H1 (cell line): ENCODE data around the gene HEATR5A. TPM values are rescaled to one million over a fixed set of nuclear protein-coding genes. Genes with fewer than 3 reads are reported as not detected.

Experiments
- CTCF ChIA-PET: fragments of 300-600 bp; sonication (Branson Sonifier 250); formaldehyde crosslinking; loops from one replicate; lab custom pipeline; 2021; ENCODE audit not compliant: partially characterized antibody; lab: Charles Lee
- POLR2A ChIA-PET: fragments of 300-600 bp; sonication (Branson Sonifier 250); formaldehyde crosslinking; loops from one replicate; lab custom pipeline; 2021; ENCODE audit warnings: inconsistent platforms; ENCODE audit not compliant: partially characterized antibody; lab: Charles Lee
- DNase-seq, 2 experiments: peaks; one replicate each; pipeline versions ENCODE4 v3.0.0 to v3.0.0-alpha.2; 2010 to 2022; ENCODE audit warnings: low spot score in 2 of 2, low read depth in 1 of 2, mixed read lengths in 1 of 2
- FAIRE-seq: peaks from 2 replicates; lab custom pipeline; 2011; peaks lifted over from hg19 to GRCh38; lab: Jason Lieb, UNC
- H2AFZ ChIP-seq: 2 replicates; pipeline ENCODE4 v1.8.1; 2012; ENCODE audit warnings: low read length, inconsistent platforms
- H2AK5ac ChIP-seq: 2 replicates; pipeline ENCODE4 v1.6.1; 2013; ENCODE audit warnings: low read depth, low read length
- H2BK120ac ChIP-seq: replicated peaks from 2 replicates; pipeline ENCODE3; 2013; ENCODE audit warnings: low read depth, low read length, inconsistent platforms
- H2BK12ac ChIP-seq: 2 replicates; pipeline ENCODE4 v1.6.1; 2013; ENCODE audit warnings: low read depth, low read length
- H2BK15ac ChIP-seq: 2 replicates; pipeline ENCODE4 v1.6.1; 2013; ENCODE audit warnings: low read length
- H2BK20ac ChIP-seq: 2 replicates; pipeline ENCODE4 v1.6.1; 2013; ENCODE audit warnings: low read length
- H2BK5ac ChIP-seq: 2 replicates; pipeline ENCODE4 v1.6.1; 2013; ENCODE audit warnings: low read depth, low read length
- H3K14ac ChIP-seq: 2 replicates; pipeline ENCODE4 v1.6.1; 2013; ENCODE audit warnings: inconsistent platforms; ENCODE audit not compliant: insufficient read length
- H3K18ac ChIP-seq: 2 replicates; pipeline ENCODE4 v1.6.1; 2013; ENCODE audit warnings: low read length; ENCODE audit errors: extremely low read depth
- H3K23ac ChIP-seq: 2 replicates; pipeline ENCODE4 v1.6.1; 2013; ENCODE audit warnings: inconsistent platforms; ENCODE audit not compliant: insufficient read length
- H3K23me2 ChIP-seq: 2 replicates; pipeline ENCODE4 v1.6.1; 2013; ENCODE audit warnings: low read depth, low read length
- H3K27ac ChIP-seq: 2 replicates; pipeline ENCODE4 v1.6.1; 2011; ENCODE audit warnings: low read depth, low read length, inconsistent platforms
- H3K27me3 ChIP-seq, 4 experiments: replicated peaks in 1 of 4; 1 replicate in 1 of 4; 2 replicates in 3 of 4; pipeline versions ENCODE4 v1.6.1 to v1.8.1; 2011 to 2013; ENCODE audit warnings: low read length in 3 of 4, mild to moderate bottlenecking in 3 of 4, inconsistent platforms in 2 of 4, mixed read lengths in 2 of 4, moderate library complexity in 1 of 4; ENCODE audit not compliant: control insufficient read depth in 3 of 4, insufficient read depth in 3 of 4; ENCODE audit errors: extremely low read depth in 1 of 4
- H3K36me3 ChIP-seq, 4 experiments: 2 replicates each; pipeline versions ENCODE4 v1.6.1 to v1.8.1; 2011 to 2013; ENCODE audit warnings: mild to moderate bottlenecking in 4 of 4, low read length in 3 of 4, moderate library complexity in 2 of 4, control low read depth in 1 of 4, inconsistent platforms in 1 of 4; ENCODE audit not compliant: insufficient read depth in 4 of 4, control insufficient read depth in 2 of 4
- H3K4ac ChIP-seq: replicated peaks from 2 replicates; pipeline ENCODE3; 2013; ENCODE audit warnings: low read length, low read depth, mixed read lengths, inconsistent platforms; ENCODE audit not compliant: insufficient read length
- H3K4me1 ChIP-seq, 4 experiments: replicated peaks in 1 of 4; 1 replicate in 1 of 4; 2 replicates in 3 of 4; pipeline versions ENCODE4 v1.6.1 to v1.8.1; 2011 to 2013; ENCODE audit warnings: low read length in 3 of 4, inconsistent platforms in 2 of 4, mixed read lengths in 1 of 4; ENCODE audit not compliant: insufficient read depth in 4 of 4, control insufficient read depth in 3 of 4
- H3K4me2 ChIP-seq, 2 experiments: 2 replicates each; pipeline versions ENCODE4 v1.6.1 to v1.8.1; 2011 to 2013; ENCODE audit warnings: low read depth in 2 of 2, low read length in 2 of 2, control low read depth in 1 of 2, inconsistent platforms in 1 of 2, mild to moderate bottlenecking in 1 of 2; ENCODE audit not compliant: insufficient read depth in 1 of 2
- H3K4me3 ChIP-seq, 4 experiments: fragments of 200-600, 300-600 bp in 1 of 4; sonication (generic), shearing (Covaris generic), sonication (Bioruptor Twin) in 1 of 4; 2 replicates each; pipeline versions ENCODE4 v1.5.1 to v1.8.1; 2011 to 2016; ENCODE audit warnings: low read length in 4 of 4, low read depth in 3 of 4, control low read depth in 2 of 4, inconsistent platforms in 2 of 4, mild to moderate bottlenecking in 2 of 4, mixed read lengths in 1 of 4, moderate library complexity in 1 of 4; ENCODE audit not compliant: insufficient read depth in 2 of 4; ENCODE audit errors: extremely low read depth in 1 of 4
- H3K56ac ChIP-seq: replicated peaks from 2 replicates; pipeline ENCODE3; 2013; ENCODE audit warnings: low read depth, mild to moderate bottlenecking, mixed read lengths, low read length, inconsistent platforms; ENCODE audit not compliant: insufficient read length
- H3K79me1 ChIP-seq: 2 replicates; pipeline ENCODE4 v1.6.1; 2013; ENCODE audit warnings: low read depth, low read length, control low read depth
- H3K79me2 ChIP-seq, 2 experiments: 2 replicates each; pipeline versions ENCODE4 v1.6.1 to v1.8.1; 2012 to 2013; ENCODE audit warnings: low read length in 2 of 2, mild to moderate bottlenecking in 2 of 2, inconsistent platforms in 1 of 2; ENCODE audit not compliant: insufficient read depth in 2 of 2, control insufficient read depth in 1 of 2
- H3K9ac ChIP-seq, 4 experiments: replicated peaks in 1 of 4; 1 replicate in 1 of 4; 2 replicates in 3 of 4; pipeline versions ENCODE4 v1.6.1 to v1.8.1; 2011 to 2013; ENCODE audit warnings: low read depth in 3 of 4, low read length in 3 of 4, control low read depth in 2 of 4, mild to moderate bottlenecking in 2 of 4, moderate library complexity in 2 of 4, inconsistent platforms in 1 of 4; ENCODE audit errors: extremely low read depth in 1 of 4
- H3K9me3 ChIP-seq, 2 experiments: 2 replicates each; pipeline versions ENCODE4 v1.6.1 to v1.8.1; 2012 to 2013; ENCODE audit warnings: mild to moderate bottlenecking in 2 of 2, moderate library complexity in 2 of 2, control low read depth in 1 of 2, inconsistent platforms in 1 of 2, low read depth in 1 of 2, low read length in 1 of 2, mixed read lengths in 1 of 2; ENCODE audit not compliant: insufficient read depth in 2 of 2
- H4K20me1 ChIP-seq, 2 experiments: replicated peaks in 1 of 2; 2 replicates each; pipeline versions ENCODE3 to v1.8.1; 2011 to 2013; ENCODE audit warnings: inconsistent platforms in 2 of 2, low read length in 2 of 2, mild to moderate bottlenecking in 1 of 2; ENCODE audit not compliant: insufficient read depth in 2 of 2, control insufficient read depth in 1 of 2
- H4K5ac ChIP-seq: 2 replicates; pipeline ENCODE4 v1.6.1; 2013; ENCODE audit warnings: low read length, low read depth, mixed read lengths, inconsistent platforms; ENCODE audit not compliant: insufficient read length
- H4K8ac ChIP-seq: 2 replicates; pipeline ENCODE4 v1.8.0; 2013; ENCODE audit warnings: mild to moderate bottlenecking, moderate library complexity, low read length, inconsistent platforms; ENCODE audit not compliant: insufficient read depth; ENCODE audit errors: extremely low read depth
- H4K91ac ChIP-seq: replicated peaks from 2 replicates; pipeline ENCODE3; 2013; ENCODE audit warnings: low read length, mixed read lengths, inconsistent platforms; ENCODE audit not compliant: insufficient read length
- CHD1 ChIP-seq: IDR thresholded peaks from 2 replicates; pipeline ENCODE4 v1.6.1; 2012; ENCODE audit warnings: low read depth, low read length, improper control_type of control experiment
- EP300 ChIP-seq, 2 experiments: IDR thresholded peaks; 1 replicate in 1 of 2; 2 replicates in 1 of 2; pipeline ENCODE4 v1.6.1; 2011 to 2012; ENCODE audit warnings: low read depth in 2 of 2, low read length in 2 of 2, mild to moderate bottlenecking in 2 of 2, borderline replicate concordance in 1 of 2, inconsistent platforms in 1 of 2, moderate library complexity in 1 of 2
- EZH2 ChIP-seq: fragments of 200-600 bp; sonication (generic); IDR thresholded peaks from 2 replicates; pipeline ENCODE4 v1.7.1; 2012; ENCODE audit warnings: low read depth, mild to moderate bottlenecking, moderate library complexity, low read length, inconsistent platforms; ENCODE audit not compliant: severe bottlenecking
- NRF1 ChIP-seq: IDR thresholded peaks from 2 replicates; pipeline ENCODE4 v1.6.1; 2011; ENCODE audit warnings: mild to moderate bottlenecking, low read depth, low read length, improper control_type of control experiment
- SAP30 ChIP-seq: fragments of 300-600 bp; sonication (generic); IDR thresholded peaks from 2 replicates; pipeline ENCODE4 v1.7.1; 2012; ENCODE audit warnings: low read length, moderate library complexity, mild to moderate bottlenecking, inconsistent platforms; ENCODE audit not compliant: insufficient read depth, insufficient replicate concordance
- TEAD4 ChIP-seq: IDR thresholded peaks from 2 replicates; pipeline ENCODE4 v1.6.1; 2012; ENCODE audit warnings: low read depth, low read length, inconsistent platforms, mixed read lengths
- polyA plus RNA-seq, 7 experiments: library from polyadenylated mRNA; depleted of rRNA in 3 of 7; stranded (reverse) in 5 of 7; unstranded in 2 of 7; fragments of >200 nt in 5 of 7; fragments of 200-250 nt in 2 of 7; gene quantifications; 1 replicate in 5 of 7; 2 replicates in 1 of 7; 4 replicates in 1 of 7; pipeline versions ENCODE4 v1.2.1 to v1.2.3, GENCODE V29; 2011 to 2013; ENCODE audit warnings: missing spikeins in 2 of 7, mixed read lengths in 2 of 7
- total RNA-seq: library from RNA; stranded (reverse); fragmentation: NEBNext Ultra II Directional; extraction: Animal tissue kit (Norgen Biotek cat#: 25700); gene quantifications from 2 replicates; pipeline ENCODE4 v1.2.1, GENCODE V29; 2021

HEATR5A gene
- total and polyA plus RNA-seq, 2 of the 8 experiments (the other 6 are each of a cell fraction or from before 2014, with no cell fraction given) = 9.0 to 36.2 TPM

DNA sequence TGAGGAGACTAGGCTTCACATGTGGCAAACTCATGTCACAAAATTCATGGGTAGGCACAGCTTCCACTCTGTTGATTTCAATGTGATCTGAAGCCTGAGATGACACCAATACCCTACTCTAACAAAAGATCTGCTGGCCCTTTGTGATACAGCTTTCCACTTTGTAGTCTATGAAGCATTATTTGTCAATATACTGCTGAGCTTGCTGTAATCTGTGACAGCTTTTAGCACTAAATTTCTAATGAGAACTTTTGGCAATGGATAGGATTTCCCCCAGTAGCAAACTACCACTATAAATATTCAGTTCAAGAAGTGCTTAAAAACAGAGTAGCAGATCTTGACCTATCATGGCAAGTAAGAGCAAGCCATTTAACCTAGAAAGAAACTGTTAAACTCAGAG, 5.6 kb upstream of the HEATR5A start:
- CTCF ChIA-PET = interaction anchor here (1.1 kb wide), 1 partner anchor 24 kb away, joined by 3 read pairs; no protein-coding TSS in a partner anchor
- no peak overlapping the region for H3K9ac ChIP-seq
- no peak for TF ChIP-seq SAP30
- no peak for TF ChIP-seq EP300 (IDR thresholded peaks at IDR 0.05; ENCODE audit: borderline replicate concordance in 1 of 2, low read depth in 2 of 2, low read length in 2 of 2)
- no peak for TF ChIP-seq EZH2
- no peak for TF ChIP-seq CHD1
- TF ChIP-seq NRF1 = no peak
- TF ChIP-seq TEAD4 = no peak

More for the DNA sequence above, 5.6 kb upstream of the HEATR5A start:
- Histone ChIP-seq H4K5ac (no peak overlapping the region), H3K4me1 (peaks cover 0 to 4% (median 0%) of the 10 kb centered on the region in 4 experiments; a peak in 2 of 7 replicates), H3K27ac (no peak overlapping the region), H3K79me1 (no peaks in the 10 kb centered on the region), H3K4me2 (no peak overlapping the region), H4K91ac (no peak overlapping the region), H2AK5ac (no peak overlapping the region), H3K14ac (no peak overlapping the region), H3K4me3 (no peak overlapping the region), H3K56ac (no peak overlapping the region), H3K79me2 (no peaks in the 10 kb centered on the region), H3K9me3 (no peaks in the 10 kb centered on the region), H4K20me1 (no peaks in the 10 kb centered on the region), H3K36me3 (no peaks in the 10 kb centered on the region), H3K23ac (no peak overlapping the region), H2AFZ (no peak overlapping the region), H2BK15ac (no peak overlapping the region), H3K27me3 (no peaks in the 10 kb centered on the region), H3K18ac (no peak overlapping the region), H3K23me2 (no peaks in the 10 kb centered on the region; the same call in 1 of the 2 replicates), H2BK20ac (no peak overlapping the region), H2BK12ac (no peak overlapping the region), H3K4ac (no peak overlapping the region), H2BK5ac (no peak overlapping the region), H4K8ac (no peak overlapping the region), H2BK120ac (no peak overlapping the region)
- no peak for FAIRE-seq
- POLR2A ChIA-PET = interaction anchor here (1.0 kb wide), 1 partner anchor 9 kb away, joined by 3 read pairs; no protein-coding TSS in a partner anchor
- no peak for DNase-seq
